AG09309 (cell line): ENCODE results near the gene BEGAIN.

ENCODE experiments used
- DNase-seq: peaks from one replicate; pipeline ENCODE4 v3.0.0-alpha.2; 2010; ENCODE audit warnings: low read depth
- H3K4me3 ChIP-seq: 2 replicates; pipeline ENCODE4 v1.5.1; 2011; ENCODE audit warnings: mild to moderate bottlenecking, low read depth, low read length, moderate library complexity; ENCODE audit not compliant: control insufficient read depth
- CTCF ChIP-seq: IDR thresholded peaks from 2 replicates; pipeline ENCODE4 v1.5.1; 2011; ENCODE audit warnings: mild to moderate bottlenecking, low read depth, low read length, inconsistent platforms; ENCODE audit not compliant: insufficient read depth, control insufficient read depth; ENCODE audit errors: missing control alignments

BEGAIN gene

DNA sequence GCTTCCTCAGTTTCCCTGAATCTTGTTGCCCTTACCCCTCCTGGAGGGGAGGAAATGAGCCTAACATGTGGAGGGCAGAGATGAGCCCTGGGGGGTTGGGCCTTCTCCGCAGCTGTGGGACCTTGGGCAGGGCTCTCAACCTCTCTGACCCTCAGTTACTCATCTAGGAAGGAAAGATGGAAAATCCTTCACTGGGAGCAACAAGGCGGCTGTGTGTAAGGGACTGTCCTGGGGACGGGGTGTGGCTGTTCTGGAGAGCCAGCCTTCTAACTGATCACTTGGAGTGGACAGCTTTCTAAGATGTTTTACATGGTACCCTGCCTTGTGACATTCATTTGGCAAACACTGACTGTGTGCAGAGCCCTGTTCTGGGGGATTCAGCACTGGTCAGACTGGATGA lies 14.7 kb downstream of the BEGAIN start:
- no peak for TF ChIP-seq CTCF
- DNase-seq: no peak
- no peak overlapping the region for H3K4me3 ChIP-seq

GRCh38 chr14:100571837-100572236 lies 15.4 kb downstream of the BEGAIN start:
- no peak overlapping the region for H3K4me3 ChIP-seq
- no peak for DNase-seq
- TF ChIP-seq CTCF: no peak

- DNase-seq: no peak
- H3K4me3 ChIP-seq: no peak overlapping the region
- no peak for TF ChIP-seq CTCF
These were observed 16.3 kb downstream of the BEGAIN start for GRCh38 chr14:100570726-100571454.

DNA sequence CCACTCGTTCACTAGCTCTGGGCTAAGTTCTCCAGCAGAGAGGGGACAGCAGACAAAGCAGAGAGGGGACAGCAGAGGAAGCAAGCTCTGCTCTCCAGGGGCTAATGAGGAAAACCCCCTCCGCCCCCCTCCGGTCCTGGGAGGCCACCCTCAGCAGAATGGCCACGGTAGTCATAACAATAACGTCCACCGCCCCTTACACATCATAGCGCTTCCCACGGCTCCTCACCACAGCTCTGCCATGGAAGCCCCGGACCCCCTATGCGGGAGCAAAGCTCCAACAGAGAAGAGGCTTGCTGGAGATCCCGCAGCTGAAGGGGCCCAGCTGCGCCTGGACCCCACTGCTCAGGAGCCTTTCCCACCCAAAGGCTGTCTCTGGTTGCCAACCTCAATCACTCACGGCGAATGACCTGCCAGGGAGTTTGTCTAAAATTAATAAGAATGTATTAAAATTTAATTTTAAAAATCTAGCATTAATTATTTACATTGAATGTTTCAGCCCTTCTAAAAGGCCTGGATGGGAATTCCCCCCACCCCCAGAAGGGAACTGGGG lies 17.4 kb downstream of the BEGAIN start:
- no peak for DNase-seq
- TF ChIP-seq CTCF: no peak
- H3K4me3 ChIP-seq: no peak overlapping the region

DNA sequence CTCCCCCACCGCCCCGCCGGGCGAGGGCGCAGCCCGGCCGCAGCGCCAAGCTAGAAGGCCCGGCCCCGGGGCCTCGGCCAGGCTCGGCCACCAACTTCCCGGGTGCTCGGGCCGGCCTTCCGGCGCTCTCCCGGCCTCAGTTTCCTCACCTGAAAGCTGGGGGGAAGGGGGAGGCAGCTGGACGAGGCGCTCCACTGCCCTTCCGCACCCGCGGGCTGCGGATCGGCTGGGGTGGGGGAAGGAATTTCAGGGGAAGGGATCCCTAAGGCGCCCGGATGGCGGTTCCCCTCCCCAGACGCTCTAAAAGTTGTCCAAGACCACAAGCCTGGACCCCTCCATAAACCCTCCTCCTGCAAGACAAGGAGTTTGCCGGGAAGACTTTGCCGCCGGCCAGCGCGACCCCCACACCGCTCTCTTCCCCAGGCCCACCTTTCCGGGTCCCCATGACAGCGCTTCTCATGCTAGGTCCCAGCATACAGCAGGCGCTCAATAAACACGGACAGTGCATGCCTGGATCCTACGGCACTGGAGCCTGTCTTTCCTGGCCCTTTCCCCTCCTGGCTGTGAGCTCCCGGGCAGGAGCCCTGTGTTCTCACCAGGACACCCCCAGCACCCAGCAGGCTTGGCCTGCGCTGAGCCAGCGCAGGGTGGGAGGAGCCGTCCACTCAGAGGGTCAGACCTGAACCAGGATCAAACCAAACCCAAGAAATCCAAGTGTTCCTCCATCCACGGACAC lies 18.1 kb downstream of the BEGAIN start:
- no peak overlapping the region for H3K4me3 ChIP-seq
- DNase-seq: no peak

More for the DNA sequence above, 18.1 kb downstream of the BEGAIN start:
- TF ChIP-seq CTCF: no peak
